HG03066 (cell line): Measurements from ENCODE around the gene NOS1.
"Not testable (repeated sequence)": the region's sequence is repeated elsewhere in the genome, so short reads cannot be mapped to it uniquely, and the experiment has no call there.

Source experiments
- ATAC-seq: cut with Tn5 transposase; IDR thresholded peaks from one replicate; pipeline ENCODE4 v1.9.1; 2021; ENCODE audit warnings: low read depth; ENCODE audit not compliant: unreplicated experiment

The NOS1 gene

GRCh38 chr12:117187421-117187820 lies 174.0 kb downstream of the NOS1 start:
- ATAC-seq: no peak

- ATAC-seq: no peak
These were observed 178.6 kb downstream of the NOS1 start for GRCh38 chr12:117182866-117183265.

- ATAC-seq: not testable (repeated sequence)
These were observed 180.0 kb downstream of the NOS1 start for GRCh38 chr12:117181468-117181843.

- no peak for ATAC-seq
These were observed 180.5 kb downstream of the NOS1 start for GRCh38 chr12:117180758-117181467.

- no peak for ATAC-seq
These were observed 182.7 kb downstream of the NOS1 start for GRCh38 chr12:117178745-117179144.

- no peak for ATAC-seq
These were observed 183.1 kb downstream of the NOS1 start for GRCh38 chr12:117178301-117178700.

- no peak for ATAC-seq
These were observed 189.3 kb downstream of the NOS1 start for GRCh38 chr12:117172168-117172567.

GRCh38 chr12:117171499-117172162 lies 189.8 kb downstream of the NOS1 start:
- ATAC-seq: no peak

GRCh38 chr12:117169548-117169947 lies 191.9 kb downstream of the NOS1 start:
- no peak for ATAC-seq

- ATAC-seq: no peak
These were observed 192.4 kb downstream of the NOS1 start for GRCh38 chr12:117168976-117169375.

GRCh38 chr12:117167769-117168168 lies 193.7 kb downstream of the NOS1 start:
- ATAC-seq: no peak

- ATAC-seq: no peak
These were observed 195.3 kb downstream of the NOS1 start for GRCh38 chr12:117166107-117166506.

- no peak for ATAC-seq
These were observed 196.1 kb downstream of the NOS1 start for GRCh38 chr12:117165342-117165741.

GRCh38 chr12:117162633-117163032 lies 198.8 kb downstream of the NOS1 start:
- ATAC-seq: no peak

GRCh38 chr12:117162167-117162539 lies 199.3 kb downstream of the NOS1 start:
- ATAC-seq: no peak

GRCh38 chr12:117161460-117162166 lies 199.8 kb downstream of the NOS1 start:
- ATAC-seq: no peak

- ATAC-seq: no peak
These were observed 201.8 kb downstream of the NOS1 start for GRCh38 chr12:117159674-117160073.

- no peak for ATAC-seq
These were observed 202.4 kb downstream of the NOS1 start for GRCh38 chr12:117158911-117159553.
